Testis (tissue), 2 donors: ENCODE measurements around the gene FAM210B.

Experiments
- CTCF ChIP-seq, 3 experiments: fragments of 450-650 bp in 2 of 3; fragments of 200-600 bp in 1 of 3; sonication (generic) in 1 of 3; IDR thresholded peaks; one replicate each; pipeline ENCODE4 v1.5.1; 2016 to 2019; ENCODE audit warnings: antibody characterized with exemption in 3 of 3, mild to moderate bottlenecking in 2 of 3, moderate library complexity in 1 of 3
- POLR2A ChIP-seq: fragments of 450-650 bp; IDR thresholded peaks from one replicate; pipeline ENCODE4 v1.6.1; 2017; ENCODE audit warnings: antibody characterized with exemption, mild to moderate bottlenecking, moderate library complexity

- TF ChIP-seq CTCF (IDR thresholded peaks at IDR 0.05) = no peak
- TF ChIP-seq POLR2A = no peak
Measured at GRCh38 chr20:56378386-56378785, 19.6 kb downstream of the FAM210B start.
